Activated CD4-positive, alpha-beta T cell treated with anti-CD3 and anti-CD28 coated beads, Interleukin-2, amount 50 U/mL, for 48 hours (primary cell): Measurements from ENCODE around the gene ARMC12.

Experiments used
- DNase-seq, 2 experiments: peaks; one replicate each; pipeline ENCODE4 v3.0.0-alpha.2; 2020

Gene ARMC12

GRCh38 chr6:35777356-35778102 is 40.7 kb downstream of the ARMC12 start:
- DNase-seq: no peak

DNA sequence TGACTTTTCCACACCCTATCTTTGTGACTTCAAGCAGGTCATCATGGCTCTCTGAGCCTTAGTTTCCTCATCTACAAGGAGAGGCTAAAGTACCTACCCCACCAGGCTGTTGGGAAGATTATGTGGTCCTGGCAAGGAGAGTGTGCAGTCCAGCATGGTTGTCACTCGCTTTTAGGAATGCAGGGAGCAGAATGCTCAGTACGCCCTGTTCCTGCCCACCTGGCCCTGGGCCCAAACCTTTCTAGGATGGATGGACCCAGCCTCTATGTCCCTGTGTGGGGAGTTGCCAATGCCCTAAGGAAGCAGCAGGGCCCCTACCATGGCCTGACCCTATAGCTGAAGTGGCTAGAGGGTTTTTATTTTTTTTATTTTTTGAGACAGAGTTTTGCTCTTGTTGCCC is 41.6 kb downstream of the ARMC12 start:
- no peak for DNase-seq

DNA sequence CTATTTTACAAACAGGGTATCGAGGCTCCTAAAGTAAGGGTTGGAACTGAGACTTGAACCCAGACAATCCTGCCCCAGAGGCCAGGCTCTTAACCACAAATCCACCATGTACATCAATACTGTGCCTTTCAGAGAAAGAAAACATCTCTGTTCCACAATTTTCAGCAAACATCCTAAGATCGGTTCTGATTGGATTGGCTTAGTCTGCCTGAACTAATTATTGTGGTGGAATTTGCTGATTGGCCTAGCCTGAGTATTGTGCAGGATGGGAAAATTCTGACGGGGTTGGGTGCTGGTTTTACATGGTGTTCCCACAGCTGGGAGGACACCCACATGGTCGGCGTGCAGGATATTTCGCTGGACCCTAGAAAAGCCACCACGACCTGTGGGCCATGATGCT is 43.9 kb downstream of the ARMC12 start, which contains the start of gene CLPSL1:
CLPSL1 (plus strand) TSS at position 301 of the 400 bp plus-strand sequence; CDS start at position 393, 92 bp downstream.
- DNase-seq: no peak

DNA sequence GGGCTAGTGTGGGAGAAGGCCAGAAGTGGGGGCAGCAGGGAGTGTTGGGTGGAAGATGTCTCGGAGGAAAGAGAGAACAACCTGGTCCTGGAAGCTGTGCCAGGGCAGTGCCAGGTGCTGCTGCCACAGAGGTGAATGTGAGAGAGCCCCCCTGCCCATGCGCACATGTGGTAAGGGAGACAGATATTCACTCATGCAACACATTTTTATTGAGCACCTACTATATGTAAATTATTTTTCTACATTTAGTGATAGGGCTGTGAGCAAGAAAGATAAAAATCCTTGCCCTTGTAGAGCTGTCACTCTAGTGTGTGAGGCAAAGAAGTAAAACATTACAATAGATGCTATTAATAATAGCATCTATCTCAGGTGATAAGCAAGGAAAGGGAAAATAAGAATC is 44.5 kb downstream of the ARMC12 start:
- DNase-seq: no peak

- no peak for DNase-seq
Observed at GRCh38 chr6:35782424-35782823, 45.6 kb downstream of the ARMC12 start.

GRCh38 chr6:35784200-35784599 is 47.4 kb downstream of the ARMC12 start:
- no peak for DNase-seq

DNA sequence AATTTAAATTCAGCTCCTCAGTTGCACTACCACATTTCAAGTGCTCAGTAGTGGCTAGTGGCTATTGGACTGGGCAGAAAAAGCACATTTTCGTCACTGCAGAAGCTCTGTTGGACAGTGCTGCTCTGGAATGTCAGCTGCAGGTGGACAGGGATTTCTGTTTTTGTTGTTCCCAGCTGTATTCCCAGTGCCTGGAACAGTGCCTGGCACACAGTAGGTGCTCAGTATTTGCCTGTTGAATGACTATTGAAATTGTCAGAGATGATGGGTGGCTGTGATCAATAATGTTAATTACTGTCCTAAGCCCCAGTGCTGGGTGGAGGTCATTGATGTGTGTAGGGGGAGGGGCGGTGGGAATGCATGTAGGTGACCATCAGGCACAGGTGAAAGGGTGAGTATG is 49.4 kb downstream of the ARMC12 start:
- DNase-seq: no peak

- no peak for DNase-seq
Observed at GRCh38 chr6:35786810-35787209, 50.0 kb downstream of the ARMC12 start.

GRCh38 chr6:35787266-35788218 is 50.7 kb downstream of the ARMC12 start:
- no peak for DNase-seq

GRCh38 chr6:35788423-35788982 is 51.7 kb downstream of the ARMC12 start:
- no peak for DNase-seq

DNA sequence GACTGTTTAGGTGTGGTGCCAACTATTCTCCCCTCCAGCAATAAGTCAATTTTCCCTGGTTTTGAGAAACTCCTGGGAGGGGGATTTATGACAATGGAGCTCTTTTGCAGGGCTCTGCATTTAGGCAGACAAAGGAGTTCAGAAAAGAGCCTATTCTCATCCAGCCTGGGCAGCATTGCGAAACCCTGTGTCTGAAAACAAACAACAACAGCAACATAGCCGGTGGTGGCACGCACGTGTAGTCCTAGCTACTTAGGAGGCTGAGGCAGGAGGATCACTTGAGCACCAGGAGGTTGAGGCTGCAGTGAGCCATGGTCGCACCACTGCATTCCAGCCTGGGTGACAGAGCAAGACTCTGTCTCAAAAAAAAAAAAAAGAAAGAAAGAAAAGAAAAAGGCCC is 53.9 kb downstream of the ARMC12 start:
- no peak for DNase-seq

DNA sequence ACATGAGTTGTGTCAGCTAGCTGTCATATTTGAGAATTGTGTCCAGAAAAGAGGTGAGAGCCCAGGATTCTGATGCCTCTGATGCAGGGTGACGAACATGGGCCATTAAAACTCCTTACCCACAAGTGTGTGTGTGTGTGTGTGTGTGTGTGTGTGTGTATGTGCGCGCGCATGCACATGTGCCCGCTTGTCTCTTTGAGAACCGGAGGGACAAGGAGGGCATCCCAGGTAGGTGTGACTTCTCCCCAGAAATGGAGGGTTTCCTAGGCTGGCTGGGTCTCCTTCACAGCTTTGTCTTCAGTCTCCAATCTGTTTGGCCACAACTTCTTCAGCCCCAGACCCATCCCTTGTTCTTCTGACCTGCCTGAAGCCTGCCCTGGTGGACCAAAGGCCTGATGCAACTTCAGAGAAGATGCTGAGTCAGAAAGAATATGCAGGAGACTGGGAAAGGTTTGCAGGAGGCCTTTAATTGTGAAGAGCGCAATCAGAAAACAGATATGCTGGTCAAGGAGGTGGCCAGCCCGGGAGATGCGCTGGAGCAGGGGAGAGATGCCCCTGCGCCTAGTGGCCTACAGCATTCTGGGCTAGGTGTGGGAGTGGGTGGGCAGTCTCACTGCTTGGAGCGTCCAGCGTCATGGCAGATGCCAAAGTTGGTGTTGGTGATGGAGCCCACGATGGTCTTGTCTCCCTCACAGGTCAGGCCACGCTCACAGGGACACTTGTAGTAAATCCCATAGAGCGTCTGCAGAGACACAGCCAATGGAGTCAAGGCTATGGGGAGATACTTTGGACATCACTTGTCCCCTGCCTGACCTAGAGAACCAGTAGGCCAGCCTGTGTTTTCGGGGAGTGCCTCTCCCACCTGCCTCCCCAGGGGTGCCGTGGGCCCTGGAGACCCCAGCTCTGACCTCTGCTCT is 58.0 kb downstream of the ARMC12 start:
- DNase-seq: no peak

DNA sequence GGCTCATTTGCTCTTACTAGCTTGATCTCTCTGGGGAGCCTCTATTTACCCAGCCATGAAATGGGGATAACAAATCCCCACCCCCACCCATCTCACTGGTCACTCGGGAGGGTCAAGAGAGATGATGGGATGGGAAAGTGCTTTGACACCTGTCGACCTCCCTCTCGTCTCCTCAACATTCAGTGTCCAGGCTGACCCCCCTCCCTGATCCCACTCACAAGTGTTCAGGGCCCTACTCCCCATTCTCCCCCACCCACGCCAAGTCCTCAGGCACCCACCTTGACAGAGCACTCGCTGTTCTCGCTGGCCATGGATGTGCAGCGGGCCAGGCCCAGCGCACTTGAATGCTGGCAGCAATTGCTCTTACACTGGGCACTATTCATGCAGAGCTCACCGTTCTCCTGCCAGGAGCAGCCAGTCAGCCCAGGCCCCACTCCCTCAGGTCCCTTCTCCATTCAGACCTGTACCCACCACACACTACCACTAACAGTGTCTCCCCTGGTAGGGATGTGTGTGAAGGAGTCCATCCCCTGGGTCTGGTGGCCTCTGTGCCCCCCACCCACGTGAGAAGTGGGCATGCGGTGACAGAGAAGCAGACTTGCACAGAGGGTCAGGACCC is 58.7 kb downstream of the ARMC12 start:
- DNase-seq: no peak

DNA sequence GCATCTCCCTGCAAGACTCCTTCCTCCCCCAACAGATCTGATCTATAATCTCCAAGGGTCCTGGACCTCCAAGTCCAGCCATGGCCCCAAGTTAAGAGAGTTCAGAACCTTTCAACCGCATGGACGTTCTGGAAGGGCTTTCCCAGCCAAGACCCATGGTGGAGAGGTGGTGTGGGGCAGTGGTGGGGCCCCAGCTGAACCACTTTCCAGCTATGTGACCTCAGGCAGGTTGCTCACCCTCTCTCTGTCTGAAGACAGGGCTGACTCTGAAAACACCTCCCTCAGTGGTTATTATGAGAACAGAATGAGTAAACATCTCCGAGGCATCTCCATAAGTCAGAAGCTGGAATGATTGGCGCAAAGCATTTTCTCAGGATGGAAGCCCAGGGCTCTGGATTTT is 59.4 kb downstream of the ARMC12 start:
- DNase-seq: no peak

DNA sequence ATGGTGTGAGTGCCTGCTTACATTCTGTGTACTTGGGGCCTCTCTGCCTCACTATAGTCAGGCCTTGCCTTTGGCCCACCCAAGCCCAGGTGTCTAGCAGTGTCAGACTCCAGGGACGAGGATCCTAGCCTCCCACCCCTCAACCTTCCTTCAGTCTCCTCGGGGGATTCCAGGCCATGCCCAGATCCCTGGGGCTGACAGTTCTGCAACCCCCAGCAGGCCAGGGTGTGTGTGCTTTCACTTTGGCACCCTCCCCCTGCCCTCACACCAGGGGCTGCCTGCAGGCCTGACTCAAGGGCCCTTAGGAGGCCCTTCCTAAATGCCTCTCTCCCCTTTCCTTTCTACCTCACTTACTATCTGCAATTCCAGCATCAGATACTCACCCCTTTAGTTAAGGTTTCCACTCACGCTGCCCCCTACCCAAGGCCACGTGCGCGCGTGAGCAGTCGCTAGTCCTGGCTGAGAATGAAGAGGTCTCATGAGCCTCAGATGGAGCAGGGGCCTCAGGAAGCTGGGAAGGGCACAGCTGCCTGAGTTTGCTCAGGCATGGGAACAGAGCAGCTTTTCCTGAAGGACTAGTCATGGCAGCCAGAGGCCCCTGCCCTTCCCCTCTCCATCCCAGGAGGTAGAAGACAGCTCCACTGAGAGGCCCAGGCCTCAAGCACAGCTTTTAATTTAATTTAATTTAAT is 61.1 kb downstream of the ARMC12 start:
- no peak for DNase-seq
